Loucy (cell line): ENCODE data around the gene UGT1A9.

Source experiments
- H2AFZ ChIP-seq: fragments of 200-600 bp; sonication (generic); 2 replicates; pipeline ENCODE4 v1.6.0; 2016; ENCODE audit warnings: antibody characterized with exemption, mild to moderate bottlenecking, low read length, moderate library complexity
- H3F3A ChIP-seq: fragments of 200-600 bp; 2 replicates; pipeline ENCODE4 v1.6.0; 2016; ENCODE audit warnings: antibody characterized with exemption, low read depth, mild to moderate bottlenecking
- H3K27me3 ChIP-seq: fragments of 200-600 bp; sonication (generic); 2 replicates; pipeline ENCODE4 v1.6.1; 2014; ENCODE audit warnings: low read length, mild to moderate bottlenecking; ENCODE audit not compliant: insufficient read depth, poor library complexity, severe bottlenecking
- H3K36me3 ChIP-seq: fragments of 200-600 bp; sonication (generic); 2 replicates; pipeline ENCODE4 v1.6.1; 2016; ENCODE audit warnings: low read length; ENCODE audit not compliant: insufficient read depth
- H3K4me1 ChIP-seq: fragments of 200-600 bp; sonication (generic); 2 replicates; pipeline ENCODE4 v1.5.1; 2014; ENCODE audit warnings: low read length, mild to moderate bottlenecking; ENCODE audit not compliant: insufficient read depth, poor library complexity, severe bottlenecking
- H3K4me2 ChIP-seq: fragments of 200-600 bp; sonication (generic); 2 replicates; pipeline ENCODE4 v1.6.0; 2014; ENCODE audit warnings: antibody characterized with exemption, low read length, low read depth, mild to moderate bottlenecking; ENCODE audit not compliant: poor library complexity, severe bottlenecking
- H3K4me3 ChIP-seq: fragments of 200-600 bp; sonication (generic); 2 replicates; pipeline ENCODE4 v1.5.1; 2014; ENCODE audit warnings: low read length, mild to moderate bottlenecking, mixed read lengths; ENCODE audit not compliant: poor library complexity, severe bottlenecking
- H3K79me2 ChIP-seq: fragments of 200-600 bp; sonication (generic); 2 replicates; pipeline ENCODE4 v1.6.1; 2014; ENCODE audit warnings: low read length; ENCODE audit not compliant: insufficient read depth
- H3K9ac ChIP-seq: fragments of 200-600 bp; sonication (generic); 2 replicates; pipeline ENCODE4 v1.6.0; 2014; ENCODE audit warnings: mild to moderate bottlenecking, low read depth, low read length, moderate library complexity; ENCODE audit not compliant: poor library complexity, severe bottlenecking
- H3K9me2 ChIP-seq: fragments of 200-600 bp; sonication (generic); replicated peaks from 2 replicates; pipeline ENCODE4 v1.6.1; 2016; ENCODE audit warnings: low read depth, low read length, mixed read lengths
- H3K9me3 ChIP-seq: fragments of 200-600 bp; sonication (generic); 2 replicates; pipeline ENCODE4 v1.6.1; 2014; ENCODE audit warnings: mild to moderate bottlenecking, antibody characterized with exemption, low read length, low read depth; ENCODE audit not compliant: insufficient read depth
- H4K20me1 ChIP-seq: fragments of 200-600 bp; sonication (generic); 2 replicates; pipeline ENCODE4 v1.6.0; 2014; ENCODE audit warnings: antibody characterized with exemption, low read length, mild to moderate bottlenecking; ENCODE audit not compliant: insufficient read depth, poor library complexity, severe bottlenecking
- CTCF ChIP-seq: fragments of 200-600 bp; sonication (generic); conservative IDR thresholded peaks from 2 replicates; pipeline ENCODE4 v1.5.1; 2014; ENCODE audit warnings: mild to moderate bottlenecking, antibody characterized with exemption, low read length
- EZH2phosphoT487 ChIP-seq: fragments of 200-600 bp; IDR thresholded peaks from 2 replicates; pipeline ENCODE4 v1.6.1; 2018; ENCODE audit warnings: antibody characterized with exemption, mild to moderate bottlenecking, moderate library complexity, borderline replicate concordance

Gene UGT1A9

GRCh38 chr2:233764264-233764663 is 92.6 kb downstream of the UGT1A9 start:
- Histone ChIP-seq H3K9ac (no peak overlapping the region), H2AFZ (no peak overlapping the region), H3K4me1 (no peaks in the 10 kb centered on the region), H3K9me2 (no peaks in the 10 kb centered on the region), H3K36me3 (no peaks in the 10 kb centered on the region), H3F3A (no peaks in the 10 kb centered on the region), H3K79me2 (no peaks in the 10 kb centered on the region), H3K4me3 (no peak overlapping the region), H3K4me2 (no peak overlapping the region), H4K20me1 (no peaks in the 10 kb centered on the region), H3K27me3 (no peaks in the 10 kb centered on the region), H3K9me3 (no peaks in the 10 kb centered on the region)
- TF ChIP-seq CTCF (no peak), EZH2phosphoT487 (no peak)

- H3K4me3 ChIP-seq, result no peak overlapping the region
- no peak overlapping the region for H3K4me2 ChIP-seq
- H3K36me3 ChIP-seq, result no peaks in the 10 kb centered on the region
- H3K27me3 ChIP-seq, result no peaks in the 10 kb centered on the region
- no peak overlapping the region for H3K9ac ChIP-seq
- no peaks in the 10 kb centered on the region for H3K4me1 ChIP-seq
- H3K79me2 ChIP-seq, result no peaks in the 10 kb centered on the region
- H3F3A ChIP-seq, result no peaks in the 10 kb centered on the region
- no peak for TF ChIP-seq EZH2phosphoT487
- no peak for TF ChIP-seq CTCF
- no peaks in the 10 kb centered on the region for H3K9me2 ChIP-seq
- no peaks in the 10 kb centered on the region for H4K20me1 ChIP-seq
- H3K9me3 ChIP-seq, result no peaks in the 10 kb centered on the region
- H2AFZ ChIP-seq, result no peak overlapping the region
Observed at GRCh38 chr2:233764761-233765160, 93.1 kb downstream of the UGT1A9 start.

GRCh38 chr2:233766416-233766815 is 94.7 kb downstream of the UGT1A9 start:
- TF ChIP-seq EZH2phosphoT487 (no peak), CTCF (no peak)
- H3K4me1 ChIP-seq, result no peaks in the 10 kb centered on the region
- no peaks in the 10 kb centered on the region for H3K79me2 ChIP-seq
- no peaks in the 10 kb centered on the region for H3F3A ChIP-seq
- no peaks in the 10 kb centered on the region for H4K20me1 ChIP-seq
- H2AFZ ChIP-seq, result no peak overlapping the region
- no peaks in the 10 kb centered on the region for H3K27me3 ChIP-seq
- no peak overlapping the region for H3K4me3 ChIP-seq
- H3K9me2 ChIP-seq, result no peaks in the 10 kb centered on the region
- H3K4me2 ChIP-seq, result no peak overlapping the region
- H3K36me3 ChIP-seq, result no peaks in the 10 kb centered on the region
- H3K9ac ChIP-seq, result no peak overlapping the region
- H3K9me3 ChIP-seq, result no peaks in the 10 kb centered on the region
